H1 (cell line): Measurements from ENCODE around the gene SNX33. TPM values are rescaled to one million over a fixed set of nuclear protein-coding genes. Genes with fewer than 3 reads are reported as not detected.

Experiments used
- CTCF ChIA-PET: fragments of 300-600 bp; sonication (Branson Sonifier 250); formaldehyde crosslinking; loops from one replicate; lab custom pipeline; 2021; ENCODE audit not compliant: partially characterized antibody; lab: Charles Lee
- POLR2A ChIA-PET: fragments of 300-600 bp; sonication (Branson Sonifier 250); formaldehyde crosslinking; loops from one replicate; lab custom pipeline; 2021; ENCODE audit warnings: inconsistent platforms; ENCODE audit not compliant: partially characterized antibody; lab: Charles Lee
- DNase-seq, 2 experiments: peaks; one replicate each; pipeline versions ENCODE4 v3.0.0 to v3.0.0-alpha.2; 2010 to 2022; ENCODE audit warnings: low spot score in 2 of 2, low read depth in 1 of 2, mixed read lengths in 1 of 2
- FAIRE-seq: peaks from 2 replicates; lab custom pipeline; 2011; peaks lifted over from hg19 to GRCh38; lab: Jason Lieb, UNC
- H2AFZ ChIP-seq: 2 replicates; pipeline ENCODE4 v1.8.1; 2012; ENCODE audit warnings: low read length, inconsistent platforms
- H2AK5ac ChIP-seq: 2 replicates; pipeline ENCODE4 v1.6.1; 2013; ENCODE audit warnings: low read depth, low read length
- H2BK120ac ChIP-seq: replicated peaks from 2 replicates; pipeline ENCODE3; 2013; ENCODE audit warnings: low read depth, low read length, inconsistent platforms
- H2BK12ac ChIP-seq: 2 replicates; pipeline ENCODE4 v1.6.1; 2013; ENCODE audit warnings: low read depth, low read length
- H2BK15ac ChIP-seq: 2 replicates; pipeline ENCODE4 v1.6.1; 2013; ENCODE audit warnings: low read length
- H2BK20ac ChIP-seq: 2 replicates; pipeline ENCODE4 v1.6.1; 2013; ENCODE audit warnings: low read length
- H2BK5ac ChIP-seq: 2 replicates; pipeline ENCODE4 v1.6.1; 2013; ENCODE audit warnings: low read depth, low read length
- H3K14ac ChIP-seq: 2 replicates; pipeline ENCODE4 v1.6.1; 2013; ENCODE audit warnings: inconsistent platforms; ENCODE audit not compliant: insufficient read length
- H3K18ac ChIP-seq: 2 replicates; pipeline ENCODE4 v1.6.1; 2013; ENCODE audit warnings: low read length; ENCODE audit errors: extremely low read depth
- H3K23ac ChIP-seq: 2 replicates; pipeline ENCODE4 v1.6.1; 2013; ENCODE audit warnings: inconsistent platforms; ENCODE audit not compliant: insufficient read length
- H3K23me2 ChIP-seq: 2 replicates; pipeline ENCODE4 v1.6.1; 2013; ENCODE audit warnings: low read depth, low read length
- H3K27ac ChIP-seq: 2 replicates; pipeline ENCODE4 v1.6.1; 2011; ENCODE audit warnings: low read depth, low read length, inconsistent platforms
- H3K27me3 ChIP-seq, 4 experiments: replicated peaks in 1 of 4; 1 replicate in 1 of 4; 2 replicates in 3 of 4; pipeline versions ENCODE4 v1.6.1 to v1.8.1; 2011 to 2013; ENCODE audit warnings: low read length in 3 of 4, mild to moderate bottlenecking in 3 of 4, inconsistent platforms in 2 of 4, mixed read lengths in 2 of 4, moderate library complexity in 1 of 4; ENCODE audit not compliant: control insufficient read depth in 3 of 4, insufficient read depth in 3 of 4; ENCODE audit errors: extremely low read depth in 1 of 4
- H3K36me3 ChIP-seq, 4 experiments: 2 replicates each; pipeline versions ENCODE4 v1.6.1 to v1.8.1; 2011 to 2013; ENCODE audit warnings: mild to moderate bottlenecking in 4 of 4, low read length in 3 of 4, moderate library complexity in 2 of 4, control low read depth in 1 of 4, inconsistent platforms in 1 of 4; ENCODE audit not compliant: insufficient read depth in 4 of 4, control insufficient read depth in 2 of 4
- H3K4ac ChIP-seq: replicated peaks from 2 replicates; pipeline ENCODE3; 2013; ENCODE audit warnings: low read length, low read depth, mixed read lengths, inconsistent platforms; ENCODE audit not compliant: insufficient read length
- H3K4me1 ChIP-seq, 4 experiments: replicated peaks in 1 of 4; 1 replicate in 1 of 4; 2 replicates in 3 of 4; pipeline versions ENCODE4 v1.6.1 to v1.8.1; 2011 to 2013; ENCODE audit warnings: low read length in 3 of 4, inconsistent platforms in 2 of 4, mixed read lengths in 1 of 4; ENCODE audit not compliant: insufficient read depth in 4 of 4, control insufficient read depth in 3 of 4
- H3K4me2 ChIP-seq, 2 experiments: 2 replicates each; pipeline versions ENCODE4 v1.6.1 to v1.8.1; 2011 to 2013; ENCODE audit warnings: low read depth in 2 of 2, low read length in 2 of 2, control low read depth in 1 of 2, inconsistent platforms in 1 of 2, mild to moderate bottlenecking in 1 of 2; ENCODE audit not compliant: insufficient read depth in 1 of 2
- H3K4me3 ChIP-seq, 4 experiments: fragments of 200-600, 300-600 bp in 1 of 4; sonication (generic), shearing (Covaris generic), sonication (Bioruptor Twin) in 1 of 4; 2 replicates each; pipeline versions ENCODE4 v1.5.1 to v1.8.1; 2011 to 2016; ENCODE audit warnings: low read length in 4 of 4, low read depth in 3 of 4, control low read depth in 2 of 4, inconsistent platforms in 2 of 4, mild to moderate bottlenecking in 2 of 4, mixed read lengths in 1 of 4, moderate library complexity in 1 of 4; ENCODE audit not compliant: insufficient read depth in 2 of 4; ENCODE audit errors: extremely low read depth in 1 of 4
- H3K56ac ChIP-seq: replicated peaks from 2 replicates; pipeline ENCODE3; 2013; ENCODE audit warnings: low read depth, mild to moderate bottlenecking, mixed read lengths, low read length, inconsistent platforms; ENCODE audit not compliant: insufficient read length
- H3K79me1 ChIP-seq: 2 replicates; pipeline ENCODE4 v1.6.1; 2013; ENCODE audit warnings: low read depth, low read length, control low read depth
- H3K79me2 ChIP-seq, 2 experiments: 2 replicates each; pipeline versions ENCODE4 v1.6.1 to v1.8.1; 2012 to 2013; ENCODE audit warnings: low read length in 2 of 2, mild to moderate bottlenecking in 2 of 2, inconsistent platforms in 1 of 2; ENCODE audit not compliant: insufficient read depth in 2 of 2, control insufficient read depth in 1 of 2
- H3K9ac ChIP-seq, 4 experiments: replicated peaks in 1 of 4; 1 replicate in 1 of 4; 2 replicates in 3 of 4; pipeline versions ENCODE4 v1.6.1 to v1.8.1; 2011 to 2013; ENCODE audit warnings: low read depth in 3 of 4, low read length in 3 of 4, control low read depth in 2 of 4, mild to moderate bottlenecking in 2 of 4, moderate library complexity in 2 of 4, inconsistent platforms in 1 of 4; ENCODE audit errors: extremely low read depth in 1 of 4
- H3K9me3 ChIP-seq, 2 experiments: 2 replicates each; pipeline versions ENCODE4 v1.6.1 to v1.8.1; 2012 to 2013; ENCODE audit warnings: mild to moderate bottlenecking in 2 of 2, moderate library complexity in 2 of 2, control low read depth in 1 of 2, inconsistent platforms in 1 of 2, low read depth in 1 of 2, low read length in 1 of 2, mixed read lengths in 1 of 2; ENCODE audit not compliant: insufficient read depth in 2 of 2
- H4K20me1 ChIP-seq, 2 experiments: replicated peaks in 1 of 2; 2 replicates each; pipeline versions ENCODE3 to v1.8.1; 2011 to 2013; ENCODE audit warnings: inconsistent platforms in 2 of 2, low read length in 2 of 2, mild to moderate bottlenecking in 1 of 2; ENCODE audit not compliant: insufficient read depth in 2 of 2, control insufficient read depth in 1 of 2
- H4K5ac ChIP-seq: 2 replicates; pipeline ENCODE4 v1.6.1; 2013; ENCODE audit warnings: low read length, low read depth, mixed read lengths, inconsistent platforms; ENCODE audit not compliant: insufficient read length
- H4K8ac ChIP-seq: 2 replicates; pipeline ENCODE4 v1.8.0; 2013; ENCODE audit warnings: mild to moderate bottlenecking, moderate library complexity, low read length, inconsistent platforms; ENCODE audit not compliant: insufficient read depth; ENCODE audit errors: extremely low read depth
- H4K91ac ChIP-seq: replicated peaks from 2 replicates; pipeline ENCODE3; 2013; ENCODE audit warnings: low read length, mixed read lengths, inconsistent platforms; ENCODE audit not compliant: insufficient read length
- CHD1 ChIP-seq: IDR thresholded peaks from 2 replicates; pipeline ENCODE4 v1.6.1; 2012; ENCODE audit warnings: low read depth, low read length, improper control_type of control experiment
- WGBS, 2 experiments: shearing (Covaris generic) in 1 of 2; methylation state at CpG; one replicate each; pipeline versions ENCODE4 v1.1.6 to v1.1.7; 2013 to 2015; ENCODE audit warnings: low lambda C conversion rate in 2 of 2, mixed read lengths in 2 of 2, inconsistent platforms in 1 of 2, low coverage in 1 of 2, missing lambda C conversion rate in 1 of 2; ENCODE audit not compliant: insufficient replicate concordance in 2 of 2, insufficient coverage in 1 of 2, insufficient read length in 1 of 2; ENCODE audit errors: extremely low coverage in 1 of 2, missing lambda C conversion rate in 1 of 2; 5-methylcytosine and 5-hydroxymethylcytosine counted together
- polyA plus RNA-seq, 7 experiments: library from polyadenylated mRNA; depleted of rRNA in 3 of 7; stranded (reverse) in 5 of 7; unstranded in 2 of 7; fragments of >200 nt in 5 of 7; fragments of 200-250 nt in 2 of 7; gene quantifications; 1 replicate in 5 of 7; 2 replicates in 1 of 7; 4 replicates in 1 of 7; pipeline versions ENCODE4 v1.2.1 to v1.2.3, GENCODE V29; 2011 to 2013; ENCODE audit warnings: missing spikeins in 2 of 7, mixed read lengths in 2 of 7
- total RNA-seq: library from RNA; stranded (reverse); fragmentation: NEBNext Ultra II Directional; extraction: Animal tissue kit (Norgen Biotek cat#: 25700); gene quantifications from 2 replicates; pipeline ENCODE4 v1.2.1, GENCODE V29; 2021

Gene SNX33
- total and polyA plus RNA-seq, 2 of the 8 experiments (the other 6 are each of a cell fraction or from before 2014, with no cell fraction given), result 14.3 to 22.9 TPM

DNA sequence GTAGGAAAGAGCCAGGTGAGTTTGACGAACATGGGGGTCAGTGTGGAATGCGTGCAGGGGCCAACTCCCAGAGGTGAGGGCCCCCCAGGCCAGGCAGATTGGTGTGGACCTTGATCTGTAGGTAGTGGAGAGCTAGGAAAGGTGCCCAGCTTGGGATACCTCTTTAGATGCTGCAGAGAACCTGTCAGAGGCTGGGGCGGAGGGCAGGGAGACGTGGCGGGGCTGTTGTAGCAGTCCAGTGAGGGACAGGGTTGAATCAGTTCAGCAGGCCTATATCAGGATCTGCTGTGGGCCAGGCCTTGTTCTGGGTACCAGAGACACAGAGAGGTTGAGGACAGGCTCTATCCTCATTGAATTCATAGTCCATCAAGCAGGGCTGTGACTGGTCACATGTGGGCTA lies 8.6 kb downstream of the SNX33 start:
- Histone ChIP-seq H2BK20ac (no peak overlapping the region), H3K18ac (no peak overlapping the region), H3K9ac (no peak overlapping the region), H3K27ac (no peak overlapping the region), H3K4ac (no peak overlapping the region), H4K20me1 (peaks cover 9 to 29% of the 10 kb centered on the region in 2 experiments), H3K79me2 (peaks cover 0 to 41% of the 10 kb centered on the region in 2 experiments; a peak in 3 of 4 replicates), H4K5ac (no peak overlapping the region), H2AK5ac (no peak overlapping the region), H3K23me2 (no peaks in the 10 kb centered on the region), H2AFZ (no peak overlapping the region), H3K36me3 (0 out of 8 replicates have a peak, but pooled peaks cover 0 to 4% (median 0%) of the 10 kb centered on the region in 4 experiments), H3K79me1 (peaks cover 9% of the 10 kb centered on the region), H3K14ac (no peak overlapping the region), H4K91ac (no peak overlapping the region), H2BK5ac (no peak overlapping the region), H3K27me3 (no peaks in the 10 kb centered on the region), H3K9me3 (no peaks in the 10 kb centered on the region), H3K4me1 (peaks cover 0 to 18% (median 7%) of the 10 kb centered on the region in 4 experiments; a peak in 6 of 7 replicates), H2BK120ac (no peak overlapping the region), H2BK15ac (no peak overlapping the region), H3K56ac (no peak overlapping the region), H3K4me3 (no peak overlapping the region), H4K8ac (no peak overlapping the region), H3K4me2 (no peak overlapping the region), H2BK12ac (no peak overlapping the region), H3K23ac (no peak overlapping the region)
- FAIRE-seq, result no peak
- DNase-seq, result no peak
- no peak for TF ChIP-seq CHD1
- 97% methylated on average over 5 of the region's 5 CpGs; no CpG with 5 or more reads in 1 of the 2 experiments for WGBS, 2 experiments
- ChIA-PET POLR2A (interaction anchor here (1.6 kb wide), 1 partner anchor 16 kb away, joined by 3 read pairs; no protein-coding TSS in a partner anchor), CTCF (no interaction called here)
